GM20431 (cell line): ENCODE data around the gene APEH.
"Not testable (repeated sequence)": the region's sequence is repeated elsewhere in the genome, so short reads cannot be mapped to it uniquely, and the experiment has no call there.

ENCODE experiments used
- in situ Hi-C: fragments of 300-500 bp; cut with MseI, MboI; formaldehyde crosslinking; loops from one replicate; pipeline ENCODE4 v1.15.0; 2020; ENCODE audit warnings: low sequenced_read_pairs; ENCODE audit not compliant: unreplicated experiment

APEH gene

GRCh38 chr3:49665822-49666519, 8.2 kb upstream of the APEH start:
- in situ Hi-C loops: loop anchor here (10.0 kb wide), 1 partner anchor 131 kb away; no protein-coding TSS in a partner anchor

- in situ Hi-C loops: loop anchor here (10.0 kb wide), 1 partner anchor 132 kb away; no protein-coding TSS in a partner anchor
These were observed 7.6 kb upstream of the APEH start for GRCh38 chr3:49666592-49666991.

GRCh38 chr3:49667701-49668413, 6.3 kb upstream of the APEH start:
- in situ Hi-C loops: loop anchor here (10.0 kb wide), 1 partner anchor 133 kb away; no protein-coding TSS in a partner anchor

- in situ Hi-C loops: loop anchor here (10.0 kb wide), 1 partner anchor 134 kb away; no protein-coding TSS in a partner anchor
These were observed 5.7 kb upstream of the APEH start for GRCh38 chr3:49668414-49668797.

GRCh38 chr3:49668861-49669260, 5.3 kb upstream of the APEH start:
- in situ Hi-C loops: loop anchor here (10.0 kb wide), 1 partner anchor 134 kb away; no protein-coding TSS in a partner anchor

GRCh38 chr3:49669352-49669751, 4.8 kb upstream of the APEH start:
- in situ Hi-C loops: loop anchor here (10.0 kb wide), 1 partner anchor 135 kb away; no protein-coding TSS in a partner anchor

- in situ Hi-C loops: no loop called here
These were observed 3.2 kb upstream of the APEH start for GRCh38 chr3:49670940-49671290.

- in situ Hi-C loops: no loop called here
These were observed 2.6 kb upstream of the APEH start for GRCh38 chr3:49671291-49672288.

GRCh38 chr3:49673121-49673714, 933 bp upstream of the APEH start:
- in situ Hi-C loops: no loop called here

- in situ Hi-C loops: no loop called here
These were observed 389 bp downstream of the APEH start for GRCh38 chr3:49674497-49674983.

GRCh38 chr3:49675912-49676311, 1.8 kb downstream of the APEH start:
- in situ Hi-C loops: no loop called here

- in situ Hi-C loops: no loop called here
These were observed 6.5 kb downstream of the APEH start for GRCh38 chr3:49680493-49681231.

- in situ Hi-C loops: no loop called here
These were observed 7.0 kb downstream of the APEH start for GRCh38 chr3:49681232-49681522.

- in situ Hi-C loops: no loop called here
These were observed 7.4 kb downstream of the APEH start for GRCh38 chr3:49681543-49681942.

GRCh38 chr3:49683162-49683561, 9.0 kb downstream of the APEH start:
- in situ Hi-C loops: no loop called here

- in situ Hi-C loops: not testable (repeated sequence)
These were observed 10.3 kb downstream of the APEH start for GRCh38 chr3:49684453-49684852.

- in situ Hi-C loops: not testable (repeated sequence)
These were observed 11.0 kb downstream of the APEH start for GRCh38 chr3:49685103-49685502.

GRCh38 chr3:49685846-49686245, 11.7 kb downstream of the APEH start:
- in situ Hi-C loops: not testable (repeated sequence)

GRCh38 chr3:49686346-49686745, 12.2 kb downstream of the APEH start:
- in situ Hi-C loops: not testable (repeated sequence)
